ENCODE results near the gene TGFB2. TPM values are rescaled to one million over a fixed set of nuclear protein-coding genes. Genes with fewer than 3 reads are reported as not detected.

The TGFB2 gene
- polyA plus RNA-seq, 1 donor from 2014 or later: 0.10 TPM

DNA sequence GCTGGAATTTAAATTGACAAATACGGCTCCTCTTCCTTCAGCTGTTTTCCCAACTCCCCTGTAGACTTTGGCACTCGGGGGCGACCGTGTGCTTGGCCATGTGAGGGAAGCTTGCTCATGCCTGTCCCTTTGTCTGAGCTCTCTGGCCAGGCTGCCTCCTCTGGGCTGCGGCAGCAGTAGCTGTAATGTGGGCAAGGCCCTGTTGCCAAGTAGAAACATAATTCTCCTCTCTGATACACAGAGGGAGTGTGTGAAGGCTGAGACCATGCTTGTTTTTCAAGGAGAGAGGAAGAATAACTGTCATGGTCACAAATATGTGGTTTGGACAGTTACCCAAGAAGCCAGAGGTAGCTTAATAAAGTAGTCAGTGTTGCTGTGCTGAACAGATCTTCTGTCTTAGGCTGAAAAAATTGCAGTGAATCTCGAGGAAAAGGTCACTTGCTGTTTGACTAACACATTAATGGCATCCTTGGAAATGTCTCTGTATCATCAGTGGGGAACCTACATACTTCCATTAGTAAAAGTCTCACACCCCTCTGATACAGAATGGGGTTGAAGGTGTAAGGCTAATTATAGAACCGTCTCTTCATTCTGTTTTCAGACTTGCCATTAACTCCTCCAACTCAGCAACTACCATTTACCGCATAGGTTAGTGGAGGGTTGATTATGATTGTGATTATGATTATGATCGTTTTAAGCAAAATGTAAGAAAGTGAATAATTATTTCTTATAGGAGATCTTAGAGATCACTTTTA, 94.6 kb downstream of the TGFB2 start:
- H3K9me2 ChIP-seq (ENCODE audit: insufficient read depth, low read length): no peaks in the 10 kb centered on the region
- H3K4me2 ChIP-seq (ENCODE audit: low read length): no peak overlapping the region
- no peaks in the 10 kb centered on the region for H3K36me3 ChIP-seq (ENCODE audit: insufficient read depth, low read length)
- no peaks in the 10 kb centered on the region for H3F3A ChIP-seq (ENCODE audit: insufficient read depth, low read length, poor library complexity, severe bottlenecking)
- no peak overlapping the region for H2AFZ ChIP-seq (ENCODE audit: low read depth, low read length)
- no peaks in the 10 kb centered on the region for H4K20me1 ChIP-seq (ENCODE audit: insufficient read depth)
- TF ChIP-seq EZH2 (IDR thresholded peaks at IDR 0.05; ENCODE audit: borderline replicate concordance, insufficient read depth, low read length, poor library complexity, severe bottlenecking) (no peak), POLR2AphosphoS5 (IDR thresholded peaks at IDR 0.05) (no peak), RAD21 (conservative IDR thresholded peaks at IDR 0.05) (no peak), SMC3 (conservative IDR thresholded peaks at IDR 0.05; ENCODE audit: poor library complexity) (no peak), MXI1 (conservative IDR thresholded peaks at IDR 0.05; ENCODE audit: poor library complexity, severe bottlenecking) (no peak), TAF1 (IDR thresholded peaks at IDR 0.05; ENCODE audit: low read depth) (no peak)
- TF ChIP-seq, protein P1, sequence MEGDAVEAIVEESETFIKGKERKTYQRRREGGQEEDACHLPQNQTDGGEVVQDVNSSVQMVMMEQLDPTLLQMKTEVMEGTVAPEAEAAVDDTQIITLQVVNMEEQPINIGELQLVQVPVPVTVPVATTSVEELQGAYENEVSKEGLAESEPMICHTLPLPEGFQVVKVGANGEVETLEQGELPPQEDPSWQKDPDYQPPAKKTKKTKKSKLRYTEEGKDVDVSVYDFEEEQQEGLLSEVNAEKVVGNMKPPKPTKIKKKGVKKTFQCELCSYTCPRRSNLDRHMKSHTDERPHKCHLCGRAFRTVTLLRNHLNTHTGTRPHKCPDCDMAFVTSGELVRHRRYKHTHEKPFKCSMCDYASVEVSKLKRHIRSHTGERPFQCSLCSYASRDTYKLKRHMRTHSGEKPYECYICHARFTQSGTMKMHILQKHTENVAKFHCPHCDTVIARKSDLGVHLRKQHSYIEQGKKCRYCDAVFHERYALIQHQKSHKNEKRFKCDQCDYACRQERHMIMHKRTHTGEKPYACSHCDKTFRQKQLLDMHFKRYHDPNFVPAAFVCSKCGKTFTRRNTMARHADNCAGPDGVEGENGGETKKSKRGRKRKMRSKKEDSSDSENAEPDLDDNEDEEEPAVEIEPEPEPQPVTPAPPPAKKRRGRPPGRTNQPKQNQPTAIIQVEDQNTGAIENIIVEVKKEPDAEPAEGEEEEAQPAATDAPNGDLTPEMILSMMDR (IDR thresholded peaks at IDR 0.05; ENCODE audit: poor library complexity, severe bottlenecking): no peak
- TF ChIP-seq, protein P2, sequence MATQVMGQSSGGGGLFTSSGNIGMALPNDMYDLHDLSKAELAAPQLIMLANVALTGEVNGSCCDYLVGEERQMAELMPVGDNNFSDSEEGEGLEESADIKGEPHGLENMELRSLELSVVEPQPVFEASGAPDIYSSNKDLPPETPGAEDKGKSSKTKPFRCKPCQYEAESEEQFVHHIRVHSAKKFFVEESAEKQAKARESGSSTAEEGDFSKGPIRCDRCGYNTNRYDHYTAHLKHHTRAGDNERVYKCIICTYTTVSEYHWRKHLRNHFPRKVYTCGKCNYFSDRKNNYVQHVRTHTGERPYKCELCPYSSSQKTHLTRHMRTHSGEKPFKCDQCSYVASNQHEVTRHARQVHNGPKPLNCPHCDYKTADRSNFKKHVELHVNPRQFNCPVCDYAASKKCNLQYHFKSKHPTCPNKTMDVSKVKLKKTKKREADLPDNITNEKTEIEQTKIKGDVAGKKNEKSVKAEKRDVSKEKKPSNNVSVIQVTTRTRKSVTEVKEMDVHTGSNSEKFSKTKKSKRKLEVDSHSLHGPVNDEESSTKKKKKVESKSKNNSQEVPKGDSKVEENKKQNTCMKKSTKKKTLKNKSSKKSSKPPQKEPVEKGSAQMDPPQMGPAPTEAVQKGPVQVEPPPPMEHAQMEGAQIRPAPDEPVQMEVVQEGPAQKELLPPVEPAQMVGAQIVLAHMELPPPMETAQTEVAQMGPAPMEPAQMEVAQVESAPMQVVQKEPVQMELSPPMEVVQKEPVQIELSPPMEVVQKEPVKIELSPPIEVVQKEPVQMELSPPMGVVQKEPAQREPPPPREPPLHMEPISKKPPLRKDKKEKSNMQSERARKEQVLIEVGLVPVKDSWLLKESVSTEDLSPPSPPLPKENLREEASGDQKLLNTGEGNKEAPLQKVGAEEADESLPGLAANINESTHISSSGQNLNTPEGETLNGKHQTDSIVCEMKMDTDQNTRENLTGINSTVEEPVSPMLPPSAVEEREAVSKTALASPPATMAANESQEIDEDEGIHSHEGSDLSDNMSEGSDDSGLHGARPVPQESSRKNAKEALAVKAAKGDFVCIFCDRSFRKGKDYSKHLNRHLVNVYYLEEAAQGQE (IDR thresholded peaks at IDR 0.05; ENCODE audit: borderline replicate concordance): peak; percentile 31
- no peak overlapping the region for H3K27ac ChIP-seq (ENCODE audit: low read length)
- H3K9me3 ChIP-seq (ENCODE audit: low read length): no peaks in the 10 kb centered on the region
- H3K9ac ChIP-seq (ENCODE audit: low read length): no peak overlapping the region
- no peaks in the 10 kb centered on the region for H3K27me3 ChIP-seq (ENCODE audit: insufficient read depth, low read depth, low read length)
- no peak overlapping the region for H3K4me3 ChIP-seq (ENCODE audit: low read length)
- no peaks in the 10 kb centered on the region for H3K79me2 ChIP-seq (replicated peaks; ENCODE audit: insufficient read depth, low read length)

DNA sequence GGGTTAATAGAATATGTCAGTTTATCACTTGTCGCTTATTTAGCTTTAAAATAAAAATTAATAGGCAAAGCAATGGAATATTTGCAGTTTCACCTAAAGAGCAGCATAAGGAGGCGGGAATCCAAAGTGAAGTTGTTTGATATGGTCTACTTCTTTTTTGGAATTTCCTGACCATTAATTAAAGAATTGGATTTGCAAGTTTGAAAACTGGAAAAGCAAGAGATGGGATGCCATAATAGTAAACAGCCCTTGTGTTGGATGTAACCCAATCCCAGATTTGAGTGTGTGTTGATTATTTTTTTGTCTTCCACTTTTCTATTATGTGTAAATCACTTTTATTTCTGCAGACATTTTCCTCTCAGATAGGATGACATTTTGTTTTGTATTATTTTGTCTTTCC, 98.1 kb downstream of the TGFB2 start:
- Histone ChIP-seq H3K27ac (ENCODE audit: low read length) (no peak overlapping the region), H3F3A (ENCODE audit: insufficient read depth, low read length, poor library complexity, severe bottlenecking) (no peaks in the 10 kb centered on the region), H3K9ac (ENCODE audit: low read length) (no peak overlapping the region), H3K9me2 (ENCODE audit: insufficient read depth, low read length) (no peaks in the 10 kb centered on the region), H2AFZ (ENCODE audit: low read depth, low read length) (no peak overlapping the region), H3K27me3 (ENCODE audit: insufficient read depth, low read depth, low read length) (no peaks in the 10 kb centered on the region), H3K79me2 (replicated peaks; ENCODE audit: insufficient read depth, low read length) (no peaks in the 10 kb centered on the region), H3K4me3 (ENCODE audit: low read length) (no peak overlapping the region), H4K20me1 (ENCODE audit: insufficient read depth) (no peaks in the 10 kb centered on the region), H3K4me2 (ENCODE audit: low read length) (no peak overlapping the region), H3K36me3 (ENCODE audit: insufficient read depth, low read length) (no peaks in the 10 kb centered on the region), H3K9me3 (ENCODE audit: low read length) (no peaks in the 10 kb centered on the region)
- TF ChIP-seq RAD21 (conservative IDR thresholded peaks at IDR 0.05) (no peak), POLR2AphosphoS5 (IDR thresholded peaks at IDR 0.05) (no peak), EP300 (conservative IDR thresholded peaks at IDR 0.05; ENCODE audit: poor library complexity, severe bottlenecking) (no peak), SMC3 (conservative IDR thresholded peaks at IDR 0.05; ENCODE audit: poor library complexity) (no peak), TAF1 (IDR thresholded peaks at IDR 0.05; ENCODE audit: low read depth) (no peak), EZH2 (IDR thresholded peaks at IDR 0.05; ENCODE audit: borderline replicate concordance, insufficient read depth, low read length, poor library complexity, severe bottlenecking) (no peak), MXI1 (conservative IDR thresholded peaks at IDR 0.05; ENCODE audit: poor library complexity, severe bottlenecking) (no peak)
- TF ChIP-seq, protein P2 (IDR thresholded peaks at IDR 0.05; ENCODE audit: borderline replicate concordance): no peak
- TF ChIP-seq, protein P1 (IDR thresholded peaks at IDR 0.05; ENCODE audit: poor library complexity, severe bottlenecking): no peak

Measured in neural cell (in vitro differentiated cells).